HCT116 (cell line): ENCODE results near the gene KCNC1. TPM values are rescaled to one million over a fixed set of nuclear protein-coding genes. Genes with fewer than 3 reads are reported as not detected.

ENCODE experiments used
- ATAC-seq: fragments of 200-7000 bp; cut with Tn5 transposase; 2 replicates; pipeline ENCODE4 v1.9.1; 2020; ENCODE audit warnings: mild to moderate bottlenecking, moderate library complexity
- BruUV-seq: library from RNA; stranded (reverse); fragments of 400-500 nt; replicated peaks from 2 replicates; lab custom pipeline; 2021; lab: Mats Ljungman, UMichigan
- CTCF ChIA-PET: fragments of 300-600 bp; sonication (Branson Sonifier 250); formaldehyde crosslinking; loops from one replicate; lab custom pipeline; 2021; ENCODE audit warnings: antibody characterized with exemption; lab: Charles Lee
- POLR2A ChIA-PET: fragments of 300-600, 350-600 bp; sonication (Branson Sonifier 250); formaldehyde crosslinking; loops from one replicate; lab custom pipeline; 2021; ENCODE audit warnings: antibody characterized with exemption; lab: Charles Lee
- RAD21 ChIA-PET, 2 experiments: fragments of 300-600 bp; sonication (Branson Sonifier 250); formaldehyde crosslinking; loops; one replicate each; lab custom pipeline; 2023; ENCODE audit warnings: low total read pairs in 2 of 2; ENCODE audit not compliant: uncharacterized antibody in 2 of 2, unreplicated experiment in 2 of 2, low non-redundant PET in 1 of 2; lab: Charles Lee
- DNase-seq: peaks from one replicate; pipeline ENCODE4 v3.0.0-alpha.2; 2010; ENCODE audit warnings: low read depth, low spot score
- H2AFZ ChIP-seq: fragments of 200-600 bp; shearing (Covaris generic), sonication (generic); 2 replicates; pipeline ENCODE4 v1.6.1; 2017; ENCODE audit warnings: low read depth, mixed run types, mixed read lengths, antibody characterized with exemption, low read length; ENCODE audit not compliant: poor library complexity, severe bottlenecking
- H3K27ac ChIP-seq: 2 replicates; pipeline ENCODE4 v1.5.1; 2012; ENCODE audit warnings: low read depth, low read length
- H3K27me3 ChIP-seq: fragments of 200-600 bp; sonication (generic); 2 replicates; pipeline ENCODE4 v1.6.1; 2016; ENCODE audit warnings: mixed run types, low read length, mixed read lengths; ENCODE audit not compliant: insufficient read depth
- H3K36me3 ChIP-seq, 2 experiments: fragments of 200-500 bp in 1 of 2; fragments of 200-600 bp in 1 of 2; sonication (Bioruptor generic) in 1 of 2; sonication (generic) in 1 of 2; 2 replicates each; pipeline versions ENCODE4 v1.5.1 to v1.6.1; 2014 to 2016; ENCODE audit warnings: low read length in 2 of 2, inconsistent platforms in 1 of 2, mixed read lengths in 1 of 2, mixed run types in 1 of 2; ENCODE audit not compliant: insufficient read depth in 2 of 2, control insufficient read depth in 1 of 2
- H3K4me1 ChIP-seq, 2 experiments: fragments of 200-600 bp in 1 of 2; sonication (generic) in 1 of 2; 2 replicates each; pipeline versions ENCODE4 v1.5.1 to v1.6.1; 2012 to 2017; ENCODE audit warnings: low read length in 2 of 2, inconsistent platforms in 1 of 2, mild to moderate bottlenecking in 1 of 2, mixed read lengths in 1 of 2, mixed run types in 1 of 2, moderate library complexity in 1 of 2; ENCODE audit not compliant: insufficient read depth in 2 of 2, control insufficient read depth in 1 of 2
- H3K4me2 ChIP-seq: fragments of 200-600 bp; sonication (generic); 2 replicates; pipeline ENCODE4 v1.6.1; 2017; ENCODE audit warnings: mixed run types, low read length, mixed read lengths
- H3K4me3 ChIP-seq, 2 experiments: fragments of 200-600 bp in 1 of 2; sonication (generic) in 1 of 2; replicated peaks in 1 of 2; 2 replicates each; pipeline ENCODE4 v1.5.1; 2011 to 2016; ENCODE audit warnings: low read length in 2 of 2, control low read depth in 1 of 2, low read depth in 1 of 2, mild to moderate bottlenecking in 1 of 2, mixed read lengths in 1 of 2, mixed run types in 1 of 2
- H3K79me2 ChIP-seq: fragments of 200-600 bp; sonication (generic); 2 replicates; pipeline ENCODE4 v1.6.1; 2017; ENCODE audit warnings: mild to moderate bottlenecking, mixed run types, low read length, moderate library complexity, mixed read lengths; ENCODE audit not compliant: insufficient read depth
- H3K9ac ChIP-seq: fragments of 200-600 bp; sonication (generic); 2 replicates; pipeline ENCODE4 v1.6.1; 2016; ENCODE audit warnings: low read length, mixed read lengths
- H3K9me2 ChIP-seq: fragments of 200-600 bp; sonication (generic), shearing (Covaris generic); 2 replicates; pipeline ENCODE4 v1.6.1; 2017; ENCODE audit warnings: mixed run types, mild to moderate bottlenecking, moderate library complexity; ENCODE audit not compliant: insufficient read depth
- H3K9me3 ChIP-seq, 2 experiments: fragments of 200-500 bp in 1 of 2; fragments of 200-600 bp in 1 of 2; sonication (Bioruptor generic) in 1 of 2; sonication (generic) in 1 of 2; 2 replicates each; pipeline ENCODE4 v1.6.1; 2014 to 2017; ENCODE audit warnings: low read length in 2 of 2, mixed read lengths in 2 of 2, inconsistent platforms in 1 of 2, low read depth in 1 of 2, mild to moderate bottlenecking in 1 of 2, mixed run types in 1 of 2, moderate library complexity in 1 of 2; ENCODE audit not compliant: control insufficient read depth in 1 of 2, insufficient read depth in 1 of 2
- H4K20me1 ChIP-seq: fragments of 200-600 bp; sonication (generic), shearing (Covaris generic); 2 replicates; pipeline ENCODE4 v1.6.1; 2017; ENCODE audit warnings: mixed run types, mild to moderate bottlenecking, moderate library complexity; ENCODE audit not compliant: insufficient read depth
- ATF3 ChIP-seq: IDR thresholded peaks from 2 replicates; pipeline ENCODE4 v1.6.1; 2012
- CBX3 ChIP-seq: IDR thresholded peaks from 2 replicates; pipeline ENCODE4 v1.6.1; 2012; ENCODE audit warnings: low read depth
- CEBPB ChIP-seq: IDR thresholded peaks from 2 replicates; pipeline ENCODE4 v1.6.1; 2012; ENCODE audit warnings: low read depth
- CTCF ChIP-seq, 3 experiments: fragments of 200-600 bp in 1 of 3; sonication (generic) in 1 of 3; IDR thresholded peaks in 2 of 3; conservative IDR thresholded peaks in 1 of 3; 2 replicates each; pipeline ENCODE4 v1.5.1; 2012 to 2017; ENCODE audit warnings: low read depth in 2 of 3, low read length in 2 of 3, antibody characterized with exemption in 1 of 3, borderline replicate concordance in 1 of 3, control low read depth in 1 of 3, mild to moderate bottlenecking in 1 of 3, mixed read lengths in 1 of 3, mixed run types in 1 of 3, moderate library complexity in 1 of 3; ENCODE audit not compliant: insufficient read depth in 1 of 3
- FOSL1 ChIP-seq: IDR thresholded peaks from 2 replicates; pipeline ENCODE4 v1.6.1; 2012; ENCODE audit warnings: low read depth
- POLR2AphosphoS5 ChIP-seq: IDR thresholded peaks from 2 replicates; pipeline ENCODE4 v1.6.1; 2011; ENCODE audit warnings: mild to moderate bottlenecking, low read depth, low read length, moderate library complexity
- RAD21 ChIP-seq: IDR thresholded peaks from 2 replicates; pipeline ENCODE4 v1.6.1; 2012; ENCODE audit warnings: low read depth, mild to moderate bottlenecking
- SRF ChIP-seq: IDR thresholded peaks from 2 replicates; pipeline ENCODE4 v1.6.1; 2012; ENCODE audit warnings: low read depth
- TCF7L2 ChIP-seq: IDR thresholded peaks from 2 replicates; pipeline ENCODE4 v1.7.0; 2011; ENCODE audit warnings: borderline replicate concordance, inconsistent platforms; ENCODE audit not compliant: insufficient read depth, insufficient read length; ENCODE audit errors: extremely low read depth
- ZFX ChIP-seq: fragments of 450-650 bp; IDR thresholded peaks from 2 replicates; pipeline ENCODE4 v1.6.1; 2017
- intact Hi-C: fragments of 100-400 bp; cut with micrococcal nuclease; formaldehyde crosslinking; loops from 2 replicates; pipeline ENCODE4 v1.10.0; 2022
- total RNA-seq: library from RNA; stranded (reverse); gene quantifications from one replicate; pipeline ENCODE4 v1.2.1, GENCODE V29; 2021; ENCODE audit not compliant: unreplicated experiment
- TF ChIP-seq, protein P1 (sequence below): IDR thresholded peaks from 2 replicates; pipeline ENCODE4 v1.6.1; 2012; ENCODE audit warnings: low read depth

KCNC1 gene
- total RNA-seq, 1 experiment from 2014 or later: 0.12 TPM

- Histone ChIP-seq H4K20me1 (no peaks in the 10 kb centered on the region), H3K79me2 (no peaks in the 10 kb centered on the region), H3K4me3 (no peak overlapping the region), H3K9me2 (no peaks in the 10 kb centered on the region), H3K9ac (no peak overlapping the region), H3K36me3 (no peaks in the 10 kb centered on the region), H3K4me2 (no peak overlapping the region), H3K4me1 (peaks cover 8 to 28% of the 10 kb centered on the region in 2 experiments), H3K27me3 (no peaks in the 10 kb centered on the region), H2AFZ (no peak overlapping the region), H3K9me3 (no peaks in the 10 kb centered on the region), H3K27ac (no peak overlapping the region)
- no peak for DNase-seq
- ChIA-PET RAD21 (no interaction called here), POLR2A (no interaction called here), CTCF (no interaction called here)
- no TSS peak for BruUV-seq
- intact Hi-C loops: no loop called here
- no peak for ATAC-seq
- TF ChIP-seq RAD21 (no peak), CBX3 (no peak), ATF3 (no peak), CTCF (IDR thresholded peaks at IDR 0.05 in 2 of 3, conservative IDR thresholded peaks at IDR 0.05 in 1 of 3; ENCODE audit: borderline replicate concordance in 1 of 3, insufficient read depth in 1 of 3, low read depth in 2 of 3, low read length in 2 of 3) (no peak), POLR2AphosphoS5 (no peak), ZFX (no peak), SRF (no peak), TCF7L2 (no peak), FOSL1 (no peak), CEBPB (no peak)
- TF ChIP-seq, protein P1, sequence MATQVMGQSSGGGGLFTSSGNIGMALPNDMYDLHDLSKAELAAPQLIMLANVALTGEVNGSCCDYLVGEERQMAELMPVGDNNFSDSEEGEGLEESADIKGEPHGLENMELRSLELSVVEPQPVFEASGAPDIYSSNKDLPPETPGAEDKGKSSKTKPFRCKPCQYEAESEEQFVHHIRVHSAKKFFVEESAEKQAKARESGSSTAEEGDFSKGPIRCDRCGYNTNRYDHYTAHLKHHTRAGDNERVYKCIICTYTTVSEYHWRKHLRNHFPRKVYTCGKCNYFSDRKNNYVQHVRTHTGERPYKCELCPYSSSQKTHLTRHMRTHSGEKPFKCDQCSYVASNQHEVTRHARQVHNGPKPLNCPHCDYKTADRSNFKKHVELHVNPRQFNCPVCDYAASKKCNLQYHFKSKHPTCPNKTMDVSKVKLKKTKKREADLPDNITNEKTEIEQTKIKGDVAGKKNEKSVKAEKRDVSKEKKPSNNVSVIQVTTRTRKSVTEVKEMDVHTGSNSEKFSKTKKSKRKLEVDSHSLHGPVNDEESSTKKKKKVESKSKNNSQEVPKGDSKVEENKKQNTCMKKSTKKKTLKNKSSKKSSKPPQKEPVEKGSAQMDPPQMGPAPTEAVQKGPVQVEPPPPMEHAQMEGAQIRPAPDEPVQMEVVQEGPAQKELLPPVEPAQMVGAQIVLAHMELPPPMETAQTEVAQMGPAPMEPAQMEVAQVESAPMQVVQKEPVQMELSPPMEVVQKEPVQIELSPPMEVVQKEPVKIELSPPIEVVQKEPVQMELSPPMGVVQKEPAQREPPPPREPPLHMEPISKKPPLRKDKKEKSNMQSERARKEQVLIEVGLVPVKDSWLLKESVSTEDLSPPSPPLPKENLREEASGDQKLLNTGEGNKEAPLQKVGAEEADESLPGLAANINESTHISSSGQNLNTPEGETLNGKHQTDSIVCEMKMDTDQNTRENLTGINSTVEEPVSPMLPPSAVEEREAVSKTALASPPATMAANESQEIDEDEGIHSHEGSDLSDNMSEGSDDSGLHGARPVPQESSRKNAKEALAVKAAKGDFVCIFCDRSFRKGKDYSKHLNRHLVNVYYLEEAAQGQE: no peak
Observed at GRCh38 chr11:17788084-17788483, 53.5 kb downstream of the KCNC1 start.
